ENCODE results near the gene ZBTB44.

ZBTB44 gene

DNA sequence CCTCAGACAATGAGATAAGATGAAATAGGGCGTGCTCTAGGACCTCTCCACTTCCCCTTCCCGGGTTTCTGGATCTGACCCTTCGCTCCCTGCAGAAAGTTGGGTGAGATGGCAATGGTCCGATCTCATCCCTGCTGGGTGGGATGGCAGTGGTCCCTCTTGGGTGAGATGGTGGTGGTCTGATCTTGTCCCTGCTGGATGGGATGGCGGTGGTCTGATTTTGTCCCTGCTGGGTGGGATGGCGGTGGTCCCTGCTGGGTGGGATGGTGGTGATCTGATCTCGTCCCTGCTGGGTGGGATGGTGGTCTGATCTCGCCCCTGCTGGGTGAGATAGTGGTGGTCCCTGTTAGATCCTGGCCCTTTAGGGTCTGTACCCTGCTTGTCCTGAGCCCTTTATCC, 133.8 kb downstream of the ZBTB44 start:
- H3K4me3 ChIP-seq (ENCODE audit: control insufficient read depth, low read depth, low read length), result no peak overlapping the region
- TF ChIP-seq, protein P1, sequence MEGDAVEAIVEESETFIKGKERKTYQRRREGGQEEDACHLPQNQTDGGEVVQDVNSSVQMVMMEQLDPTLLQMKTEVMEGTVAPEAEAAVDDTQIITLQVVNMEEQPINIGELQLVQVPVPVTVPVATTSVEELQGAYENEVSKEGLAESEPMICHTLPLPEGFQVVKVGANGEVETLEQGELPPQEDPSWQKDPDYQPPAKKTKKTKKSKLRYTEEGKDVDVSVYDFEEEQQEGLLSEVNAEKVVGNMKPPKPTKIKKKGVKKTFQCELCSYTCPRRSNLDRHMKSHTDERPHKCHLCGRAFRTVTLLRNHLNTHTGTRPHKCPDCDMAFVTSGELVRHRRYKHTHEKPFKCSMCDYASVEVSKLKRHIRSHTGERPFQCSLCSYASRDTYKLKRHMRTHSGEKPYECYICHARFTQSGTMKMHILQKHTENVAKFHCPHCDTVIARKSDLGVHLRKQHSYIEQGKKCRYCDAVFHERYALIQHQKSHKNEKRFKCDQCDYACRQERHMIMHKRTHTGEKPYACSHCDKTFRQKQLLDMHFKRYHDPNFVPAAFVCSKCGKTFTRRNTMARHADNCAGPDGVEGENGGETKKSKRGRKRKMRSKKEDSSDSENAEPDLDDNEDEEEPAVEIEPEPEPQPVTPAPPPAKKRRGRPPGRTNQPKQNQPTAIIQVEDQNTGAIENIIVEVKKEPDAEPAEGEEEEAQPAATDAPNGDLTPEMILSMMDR (IDR thresholded peaks at IDR 0.05; ENCODE audit: control insufficient read depth, insufficient read depth, low read depth, low read length, missing control alignments), result no peak
- DNase-seq (ENCODE audit: low read depth), result no peak

DNA sequence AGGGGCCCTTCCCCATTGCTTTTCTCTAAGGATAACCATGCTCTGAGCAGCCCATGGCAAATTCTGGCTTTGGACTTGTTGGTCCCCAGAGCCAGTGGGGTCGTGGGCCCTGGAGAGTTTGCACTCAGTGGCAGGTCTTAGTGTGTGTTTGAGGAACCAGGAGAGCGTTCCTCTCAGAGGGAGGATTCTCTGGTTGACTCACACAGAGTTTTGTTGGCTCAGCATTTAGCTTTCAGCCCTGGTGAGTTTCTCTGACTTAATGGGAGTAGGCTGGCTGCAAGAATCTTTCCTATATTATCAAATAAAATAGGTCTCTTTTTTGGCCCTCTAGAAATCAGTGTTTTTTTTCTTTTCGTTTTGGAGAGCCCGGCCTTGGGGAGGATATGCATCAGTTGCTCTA, 134.2 kb downstream of the ZBTB44 start:
- no peak for DNase-seq (ENCODE audit: low read depth)
- TF ChIP-seq, protein P1 (IDR thresholded peaks at IDR 0.05; ENCODE audit: control insufficient read depth, insufficient read depth, low read depth, low read length, missing control alignments), result no peak
- no peak overlapping the region for H3K4me3 ChIP-seq (ENCODE audit: control insufficient read depth, low read depth, low read length)

DNA sequence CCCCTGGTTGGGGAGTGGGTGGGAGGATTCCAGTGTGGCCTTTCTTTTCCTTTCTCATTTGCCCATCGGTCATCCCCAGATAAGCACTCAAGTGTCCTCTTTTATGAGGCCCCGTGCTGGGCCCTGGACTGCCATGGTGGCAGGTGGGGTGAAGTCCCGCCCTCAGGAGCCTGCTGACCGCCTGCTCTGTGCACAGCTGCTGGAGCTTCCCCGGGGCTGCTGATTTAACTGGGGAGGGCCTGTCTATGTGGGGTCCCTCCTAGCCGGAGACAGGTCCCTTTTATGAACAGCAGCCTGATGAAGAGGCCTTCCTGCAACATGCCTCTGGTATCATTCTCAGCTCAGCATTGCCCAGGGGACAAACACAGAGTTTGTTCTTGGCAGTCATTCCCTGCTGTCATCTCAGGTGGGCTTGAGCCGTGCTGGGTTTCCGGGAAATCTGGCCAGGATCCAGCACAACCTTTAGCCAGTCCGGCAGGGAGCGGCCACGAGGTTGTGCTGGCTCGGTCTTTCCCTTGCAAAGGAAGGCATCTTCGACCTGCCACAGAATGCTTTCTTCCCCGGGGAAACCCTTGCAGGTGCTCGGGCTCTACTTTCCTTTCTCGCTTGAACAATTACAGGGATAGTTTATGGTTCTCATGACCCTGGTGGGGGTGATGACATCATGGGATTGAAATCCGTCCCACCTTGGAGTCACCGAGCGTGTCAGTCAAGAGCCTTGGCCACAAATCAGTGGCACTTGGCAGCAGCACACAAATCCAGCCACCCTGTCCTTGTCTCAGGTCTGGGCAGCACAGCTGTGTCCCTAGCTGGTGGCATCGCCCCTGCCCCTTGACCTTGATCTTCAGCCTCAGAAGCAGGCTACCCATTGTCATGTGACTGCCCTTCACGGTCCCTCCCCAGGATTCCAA, 135.1 kb downstream of the ZBTB44 start:
- H3K4me3 ChIP-seq (ENCODE audit: control insufficient read depth, low read depth, low read length), result no peak overlapping the region
- no peak for DNase-seq (ENCODE audit: low read depth)
- TF ChIP-seq, protein P1 (IDR thresholded peaks at IDR 0.05; ENCODE audit: control insufficient read depth, insufficient read depth, low read depth, low read length, missing control alignments), result no peak

DNA sequence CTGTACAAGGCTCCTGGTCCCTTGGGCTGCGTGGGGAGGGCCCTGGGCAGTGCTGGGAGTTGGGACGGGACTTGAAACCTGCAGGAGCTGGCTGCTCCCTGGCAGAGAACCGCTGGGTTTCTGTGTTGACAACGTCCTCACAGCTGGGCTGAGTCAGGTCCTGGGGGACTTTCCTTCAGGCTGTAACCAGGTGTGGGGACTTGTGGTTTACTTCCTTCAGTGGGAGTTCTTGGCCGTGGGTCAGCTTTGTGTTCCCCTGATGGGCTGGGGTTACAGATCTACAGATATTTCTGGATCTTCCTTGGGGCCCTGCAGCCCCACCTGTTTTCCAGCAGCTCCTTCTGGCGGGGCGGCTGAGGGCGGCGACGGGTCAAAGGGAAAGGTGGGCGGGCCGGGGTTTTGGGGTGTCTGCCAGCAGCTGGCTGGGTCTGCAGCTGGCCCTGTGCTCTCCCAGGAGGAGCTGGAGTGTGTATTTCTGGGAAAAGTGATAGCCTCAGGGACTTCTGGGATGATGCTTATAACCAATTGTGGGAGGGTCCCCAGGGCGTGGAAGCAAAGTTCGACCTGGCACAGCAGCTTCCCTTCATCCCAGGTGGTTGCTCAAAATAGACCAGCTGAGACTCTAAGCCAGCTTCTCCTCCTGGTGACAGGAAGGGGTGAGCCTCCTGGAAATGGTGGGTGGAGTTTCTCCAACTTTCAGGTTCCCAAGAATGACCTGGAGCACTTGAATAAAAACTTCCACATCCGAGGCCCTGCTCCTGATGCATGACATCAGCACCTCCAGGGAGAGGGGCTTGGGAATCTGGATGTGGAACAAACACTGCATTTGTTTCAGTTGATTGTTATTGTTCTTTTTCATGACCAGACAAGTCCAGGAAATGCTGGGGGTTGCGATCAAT, 136.0 kb downstream of the ZBTB44 start:
- DNase-seq (ENCODE audit: low read depth), result no peak
- no peak overlapping the region for H3K4me3 ChIP-seq (ENCODE audit: control insufficient read depth, low read depth, low read length)
- TF ChIP-seq, protein P1 (IDR thresholded peaks at IDR 0.05; ENCODE audit: control insufficient read depth, insufficient read depth, low read depth, low read length, missing control alignments), result no peak

DNA sequence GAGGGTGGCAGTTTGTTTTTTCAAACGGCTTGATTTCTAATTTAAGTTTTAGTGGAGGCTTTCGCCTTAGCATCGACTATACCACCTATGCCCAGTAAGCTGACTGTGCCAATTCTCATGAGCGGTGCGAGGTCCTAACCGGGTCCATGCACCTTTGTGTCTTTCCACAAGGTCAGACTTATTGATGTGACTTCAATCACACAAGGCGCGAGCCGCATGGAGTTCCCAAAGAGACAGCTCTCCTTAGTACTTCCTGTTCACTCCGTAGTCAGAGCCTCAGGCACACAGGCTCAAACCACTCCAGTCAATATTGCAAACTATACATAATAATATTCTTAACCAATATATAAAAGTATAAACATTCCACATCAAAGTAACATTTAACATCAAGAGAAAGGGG, 136.9 kb downstream of the ZBTB44 start:
- TF ChIP-seq, protein P1 (IDR thresholded peaks at IDR 0.05; ENCODE audit: control insufficient read depth, insufficient read depth, low read depth, low read length, missing control alignments), result no peak
- no peak for DNase-seq (ENCODE audit: low read depth)
- H3K4me3 ChIP-seq (ENCODE audit: control insufficient read depth, low read depth, low read length), result no peak overlapping the region

Measured in AG09309 (cell line).